GM23338 (cell line): ENCODE results near the gene DCP1B.

Experiments used
- CREB1 ChIP-seq: fragments of 250-450 bp; sonication (Bioruptor Pico); IDR thresholded peaks from 2 replicates; pipeline ENCODE4 v1.5.0; 2020; ENCODE audit warnings: low read depth, mild to moderate bottlenecking, moderate library complexity
- CTCF ChIP-seq, 2 experiments: fragments of 200-600 bp in 1 of 2; sonication (generic) in 1 of 2; conservative IDR thresholded peaks; 2 replicates each; pipeline versions ENCODE4 v1.5.1 to v1.6.1; 2016 to 2017; ENCODE audit warnings: antibody characterized with exemption in 2 of 2, low read depth in 2 of 2, mild to moderate bottlenecking in 2 of 2, moderate library complexity in 1 of 2
- EZH2 ChIP-seq: fragments of 200-600 bp; sonication (generic); IDR thresholded peaks from one replicate; pipeline ENCODE4 v1.8.0; 2017; ENCODE audit warnings: antibody characterized with exemption, mild to moderate bottlenecking, low read depth; ENCODE audit not compliant: unreplicated experiment
- EZH2phosphoT487 ChIP-seq: fragments of 200-600 bp; sonication (generic); IDR thresholded peaks from one replicate; pipeline ENCODE4 v1.8.1; 2018; ENCODE audit warnings: antibody characterized with exemption; ENCODE audit not compliant: unreplicated experiment
- JUNB ChIP-seq: IDR thresholded peaks from one replicate; pipeline ENCODE4 v1.6.1; 2016; ENCODE audit warnings: antibody characterized with exemption; ENCODE audit not compliant: unreplicated experiment
- POLR2AphosphoS5 ChIP-seq: IDR thresholded peaks from 2 replicates; pipeline ENCODE4 v1.6.1; 2016; ENCODE audit warnings: antibody characterized with exemption, low read depth
- REST ChIP-seq: IDR thresholded peaks from one replicate; pipeline ENCODE4 v1.6.1; 2018; ENCODE audit warnings: antibody characterized with exemption; ENCODE audit not compliant: unreplicated experiment
- ZNF114 ChIP-seq: fragments of 250-450 bp; sonication (Bioruptor Pico); IDR thresholded peaks from 2 replicates; pipeline ENCODE4 v1.5.0; 2020; ENCODE audit warnings: mild to moderate bottlenecking, moderate library complexity
- ZNF462 ChIP-seq: fragments of 250-450 bp; sonication (Bioruptor Pico); IDR thresholded peaks from 2 replicates; pipeline ENCODE4 v1.5.0; 2020; ENCODE audit warnings: mild to moderate bottlenecking, moderate library complexity
- TF ChIP-seq, protein P1 (sequence below): IDR thresholded peaks from 2 replicates; pipeline ENCODE4 v1.6.1; 2016; ENCODE audit warnings: antibody characterized with exemption

GRCh38 chr12:1948883-1949282 lies 55.4 kb downstream of the DCP1B start:
- TF ChIP-seq CTCF (conservative IDR thresholded peaks at IDR 0.05; ENCODE audit: low read depth in 2 of 2) (no peak), REST (no peak), EZH2phosphoT487 (no peak), ZNF462 (CRISPR knock-in tag) (no peak), EZH2 (no peak), ZNF114 (CRISPR knock-in tag) (no peak), CREB1 (no peak), POLR2AphosphoS5 (no peak), JUNB (no peak)
- TF ChIP-seq, protein P1, sequence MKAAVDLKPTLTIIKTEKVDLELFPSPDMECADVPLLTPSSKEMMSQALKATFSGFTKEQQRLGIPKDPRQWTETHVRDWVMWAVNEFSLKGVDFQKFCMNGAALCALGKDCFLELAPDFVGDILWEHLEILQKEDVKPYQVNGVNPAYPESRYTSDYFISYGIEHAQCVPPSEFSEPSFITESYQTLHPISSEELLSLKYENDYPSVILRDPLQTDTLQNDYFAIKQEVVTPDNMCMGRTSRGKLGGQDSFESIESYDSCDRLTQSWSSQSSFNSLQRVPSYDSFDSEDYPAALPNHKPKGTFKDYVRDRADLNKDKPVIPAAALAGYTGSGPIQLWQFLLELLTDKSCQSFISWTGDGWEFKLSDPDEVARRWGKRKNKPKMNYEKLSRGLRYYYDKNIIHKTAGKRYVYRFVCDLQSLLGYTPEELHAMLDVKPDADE: no peak
